ENCODE measurements around the gene SLC39A11. TPM values are rescaled to one million over a fixed set of nuclear protein-coding genes. Genes with fewer than 3 reads are reported as not detected.

SLC39A11 gene
- total and polyA plus RNA-seq, 2 of the 13 experiments (the other 11 are each of a cell fraction or from before 2014, with no cell fraction given) = 17.2 to 31.5 TPM

DNA sequence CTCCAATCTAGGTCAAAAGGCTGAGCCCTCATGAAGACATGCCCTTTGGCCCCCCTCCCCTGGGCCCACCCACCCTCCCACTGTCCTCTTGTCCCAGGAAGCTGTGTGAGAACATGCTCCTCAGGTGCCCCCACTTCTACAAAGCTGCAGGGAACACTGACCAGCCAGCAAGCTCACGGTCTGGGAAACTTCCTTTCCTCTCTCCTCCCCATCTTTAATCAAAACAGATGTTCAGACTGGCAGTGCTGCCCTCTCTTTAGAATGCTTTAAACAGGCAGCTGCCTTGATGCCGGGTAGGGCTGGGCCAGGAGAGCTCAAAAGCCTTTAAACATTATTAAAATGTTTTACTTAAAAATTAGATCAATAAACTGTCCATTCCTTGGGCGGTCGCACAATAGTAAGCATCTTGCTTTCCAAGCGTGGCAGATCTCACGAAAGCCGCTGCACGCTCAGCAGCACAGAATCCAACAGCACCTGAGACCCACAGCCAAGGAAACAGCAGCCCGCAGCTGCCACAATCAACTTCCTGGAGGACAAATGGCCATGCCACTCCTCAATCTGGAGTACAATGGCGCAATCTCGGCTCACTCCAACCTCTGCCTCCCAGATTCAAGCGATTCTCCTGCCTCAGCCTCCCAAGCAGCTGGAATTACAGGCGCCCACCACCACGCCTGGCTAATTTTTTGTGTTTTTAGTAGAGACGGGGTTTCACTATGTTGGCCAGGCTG lies 399.2 kb downstream of the SLC39A11 start (continued):
- TF ChIP-seq, protein P1, sequence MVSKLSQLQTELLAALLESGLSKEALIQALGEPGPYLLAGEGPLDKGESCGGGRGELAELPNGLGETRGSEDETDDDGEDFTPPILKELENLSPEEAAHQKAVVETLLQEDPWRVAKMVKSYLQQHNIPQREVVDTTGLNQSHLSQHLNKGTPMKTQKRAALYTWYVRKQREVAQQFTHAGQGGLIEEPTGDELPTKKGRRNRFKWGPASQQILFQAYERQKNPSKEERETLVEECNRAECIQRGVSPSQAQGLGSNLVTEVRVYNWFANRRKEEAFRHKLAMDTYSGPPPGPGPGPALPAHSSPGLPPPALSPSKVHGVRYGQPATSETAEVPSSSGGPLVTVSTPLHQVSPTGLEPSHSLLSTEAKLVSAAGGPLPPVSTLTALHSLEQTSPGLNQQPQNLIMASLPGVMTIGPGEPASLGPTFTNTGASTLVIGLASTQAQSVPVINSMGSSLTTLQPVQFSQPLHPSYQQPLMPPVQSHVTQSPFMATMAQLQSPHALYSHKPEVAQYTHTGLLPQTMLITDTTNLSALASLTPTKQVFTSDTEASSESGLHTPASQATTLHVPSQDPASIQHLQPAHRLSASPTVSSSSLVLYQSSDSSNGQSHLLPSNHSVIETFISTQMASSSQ (IDR thresholded peaks at IDR 0.05; ENCODE audit: low read depth) = no peak
- TF ChIP-seq, protein P1 (CRISPR knock-in tag; IDR thresholded peaks at IDR 0.05; ENCODE audit: borderline replicate concordance) = no peak
- TF ChIP-seq ZNF747 (CRISPR knock-in tag; IDR thresholded peaks at IDR 0.05; ENCODE audit: borderline replicate concordance) (no peak), KLF9 (CRISPR knock-in tag; IDR thresholded peaks at IDR 0.05; ENCODE audit: low read depth) (no peak), ZNF124 (CRISPR knock-in tag; IDR thresholded peaks at IDR 0.05) (no peak), ZNF781 (CRISPR knock-in tag; IDR thresholded peaks at IDR 0.05; ENCODE audit: borderline replicate concordance, not compliant biosample characterization) (no peak)

DNA sequence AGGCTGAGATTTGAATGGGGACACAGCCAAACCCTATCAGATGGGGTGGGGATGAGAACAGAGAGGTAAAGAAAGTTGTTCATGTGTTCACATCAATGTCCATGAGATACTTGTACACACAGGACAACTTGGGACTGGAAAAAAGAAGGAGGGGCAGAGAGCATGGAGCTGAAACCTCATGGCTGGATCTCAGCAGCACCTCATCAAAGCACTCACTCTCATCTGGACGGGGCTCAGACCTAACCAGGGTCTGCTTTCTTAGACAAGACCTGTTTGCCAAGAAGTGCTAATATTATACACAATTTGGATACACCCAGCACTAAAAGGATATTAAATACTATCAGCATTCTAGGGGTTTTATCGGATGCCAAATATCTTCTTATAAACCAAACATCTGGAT lies 399.8 kb downstream of the SLC39A11 start:
- Histone ChIP-seq H3K9me3 (ENCODE audit: low read length) (no peaks in the 10 kb centered on the region), H3K27ac (ENCODE audit: extremely low read length, insufficient read depth, low read length) (no peak overlapping the region), H3K9ac (ENCODE audit: insufficient read depth, low read depth, low read length) (no peak overlapping the region), H4K20me1 (ENCODE audit: insufficient read depth, low read length) (no peaks in the 10 kb centered on the region), H3K36me3 (replicated peaks in 1 of 2; ENCODE audit: control insufficient read depth in 1 of 2, insufficient read depth in 2 of 2, low read length in 2 of 2) (no peaks in the 10 kb centered on the region; a peak in 1 of 5 replicates), H3K79me2 (ENCODE audit: insufficient read depth, low read length) (no peaks in the 10 kb centered on the region), H2AFZ (ENCODE audit: low read length) (no peak overlapping the region), H3K4me2 (ENCODE audit: low read depth, low read length) (no peak overlapping the region), H3K27me3 (ENCODE audit: control insufficient read depth in 1 of 2, insufficient read depth in 2 of 2, low read length in 2 of 2) (no peaks in the 10 kb centered on the region), H3K4me3 (replicated peaks in 1 of 3; ENCODE audit: insufficient read depth in 1 of 3, low read depth in 2 of 3, low read length in 3 of 3) (no peak overlapping the region), H3K4me1 (ENCODE audit: insufficient read depth, low read length) (peaks cover 16% of the 10 kb centered on the region)
- peak; percentile 26 for FAIRE-seq
- ChIA-PET POLR2A (interaction anchor here (1.5 kb wide), 1 partner anchor 9 kb away, joined by 4 read pairs; no protein-coding TSS in a partner anchor), CTCF (ENCODE audit: low intra/inter-chr PET ratio, low total read pairs) (no interaction called here)
- no peak for ATAC-seq
- intact Hi-C loops (cut with micrococcal nuclease; ENCODE audit: unreplicated experiment) (no loop called here), in situ Hi-C loops (cut with HindIII; ENCODE audit: extremely low pct_ligation_motif_present, low pct_unique_long_range_greater_than_20kb) (no loop called here)
- WGBS (ENCODE audit: low lambda C conversion rate) = 92% methylated on average over 2 of the region's 2 CpGs
- no TSS peak for BruUV-seq (replicated peaks)
- no peak for DNase-seq (ENCODE audit: low spot score)
- no peak for TF ChIP-seq TARDBP (CRISPR knock-in tag; IDR thresholded peaks at IDR 0.05)
- TF ChIP-seq, protein P2, sequence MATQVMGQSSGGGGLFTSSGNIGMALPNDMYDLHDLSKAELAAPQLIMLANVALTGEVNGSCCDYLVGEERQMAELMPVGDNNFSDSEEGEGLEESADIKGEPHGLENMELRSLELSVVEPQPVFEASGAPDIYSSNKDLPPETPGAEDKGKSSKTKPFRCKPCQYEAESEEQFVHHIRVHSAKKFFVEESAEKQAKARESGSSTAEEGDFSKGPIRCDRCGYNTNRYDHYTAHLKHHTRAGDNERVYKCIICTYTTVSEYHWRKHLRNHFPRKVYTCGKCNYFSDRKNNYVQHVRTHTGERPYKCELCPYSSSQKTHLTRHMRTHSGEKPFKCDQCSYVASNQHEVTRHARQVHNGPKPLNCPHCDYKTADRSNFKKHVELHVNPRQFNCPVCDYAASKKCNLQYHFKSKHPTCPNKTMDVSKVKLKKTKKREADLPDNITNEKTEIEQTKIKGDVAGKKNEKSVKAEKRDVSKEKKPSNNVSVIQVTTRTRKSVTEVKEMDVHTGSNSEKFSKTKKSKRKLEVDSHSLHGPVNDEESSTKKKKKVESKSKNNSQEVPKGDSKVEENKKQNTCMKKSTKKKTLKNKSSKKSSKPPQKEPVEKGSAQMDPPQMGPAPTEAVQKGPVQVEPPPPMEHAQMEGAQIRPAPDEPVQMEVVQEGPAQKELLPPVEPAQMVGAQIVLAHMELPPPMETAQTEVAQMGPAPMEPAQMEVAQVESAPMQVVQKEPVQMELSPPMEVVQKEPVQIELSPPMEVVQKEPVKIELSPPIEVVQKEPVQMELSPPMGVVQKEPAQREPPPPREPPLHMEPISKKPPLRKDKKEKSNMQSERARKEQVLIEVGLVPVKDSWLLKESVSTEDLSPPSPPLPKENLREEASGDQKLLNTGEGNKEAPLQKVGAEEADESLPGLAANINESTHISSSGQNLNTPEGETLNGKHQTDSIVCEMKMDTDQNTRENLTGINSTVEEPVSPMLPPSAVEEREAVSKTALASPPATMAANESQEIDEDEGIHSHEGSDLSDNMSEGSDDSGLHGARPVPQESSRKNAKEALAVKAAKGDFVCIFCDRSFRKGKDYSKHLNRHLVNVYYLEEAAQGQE (IDR thresholded peaks at IDR 0.05; ENCODE audit: borderline replicate concordance in 1 of 2, low read depth in 1 of 2, low read length in 2 of 2) = no peak
- TF ChIP-seq TOE1 (CRISPR knock-in tag; IDR thresholded peaks at IDR 0.05) = no peak
- TF ChIP-seq ZMAT3 (CRISPR knock-in tag; conservative IDR thresholded peaks at IDR 0.05) = no peak
- no peak for TF ChIP-seq CREM (IDR thresholded peaks at IDR 0.05)
- TF ChIP-seq CREM (CRISPR knock-in tag; IDR thresholded peaks at IDR 0.05) = no peak

Measured in HepG2 (cell line).